OCI-LY7 (cell line): Measurements from ENCODE around the gene GORAB. TPM values are rescaled to one million over a fixed set of nuclear protein-coding genes. Genes with fewer than 3 reads are reported as not detected.

Source experiments
- BruUV-seq: library from RNA; stranded (reverse); fragments of 400-500 nt; replicated peaks from 2 replicates; lab custom pipeline; 2021; lab: Mats Ljungman, UMichigan
- CTCF ChIA-PET: fragments of 300-600 bp; sonication (Branson Sonifier 250); formaldehyde crosslinking; loops from one replicate; lab custom pipeline; 2022; ENCODE audit warnings: antibody characterized with exemption; ENCODE audit not compliant: unreplicated experiment; lab: Charles Lee
- POLR2A ChIA-PET: fragments of 300-600 bp; sonication (Branson Sonifier 250); formaldehyde crosslinking; loops from one replicate; lab custom pipeline; 2022; ENCODE audit warnings: antibody characterized with exemption; lab: Charles Lee
- DNase-seq: peaks from one replicate; pipeline ENCODE4 v3.0.0-alpha.2; 2015; ENCODE audit warnings: low spot score
- H2AFZ ChIP-seq: fragments of 200-600 bp; sonication (generic), shearing (Covaris generic); 2 replicates; pipeline ENCODE4 v1.6.1; 2014; ENCODE audit warnings: mild to moderate bottlenecking, antibody characterized with exemption, low read length, moderate library complexity
- H3K27ac ChIP-seq: fragments of 200-600 bp; sonication (generic); 2 replicates; pipeline ENCODE4 v1.5.1; 2014; ENCODE audit warnings: mixed run types, low read depth, mild to moderate bottlenecking, moderate library complexity, low read length, inconsistent platforms; ENCODE audit not compliant: poor library complexity, severe bottlenecking
- H3K36me3 ChIP-seq: fragments of 200-600 bp; sonication (generic); 2 replicates; pipeline ENCODE4 v1.6.1; 2014; ENCODE audit warnings: mild to moderate bottlenecking, antibody characterized with exemption, low read length, moderate library complexity, mixed read lengths; ENCODE audit not compliant: insufficient read depth
- H3K4me1 ChIP-seq: fragments of 200-600 bp; sonication (generic); 2 replicates; pipeline ENCODE4 v1.5.1; 2014; ENCODE audit warnings: mild to moderate bottlenecking, low read length; ENCODE audit not compliant: insufficient read depth, poor library complexity, severe bottlenecking
- H3K4me2 ChIP-seq: fragments of 200-600 bp; sonication (generic); 2 replicates; pipeline ENCODE4 v1.6.1; 2014; ENCODE audit warnings: mild to moderate bottlenecking, low read length
- H3K4me3 ChIP-seq: fragments of 200-600 bp; sonication (generic); 2 replicates; pipeline ENCODE4 v1.5.1; 2014; ENCODE audit warnings: mild to moderate bottlenecking, low read depth, low read length; ENCODE audit not compliant: poor library complexity, severe bottlenecking
- H3K79me2 ChIP-seq: fragments of 200-600 bp; sonication (generic); 2 replicates; pipeline ENCODE4 v1.6.1; 2016; ENCODE audit warnings: low read depth, mild to moderate bottlenecking, low read length, moderate library complexity, mixed read lengths; ENCODE audit not compliant: insufficient read depth
- H3K9me2 ChIP-seq: fragments of 200-600 bp; sonication (generic); 2 replicates; pipeline ENCODE4 v1.6.1; 2016; ENCODE audit warnings: mild to moderate bottlenecking, low read length, mixed read lengths; ENCODE audit not compliant: insufficient read depth
- H3K9me3 ChIP-seq: fragments of 200-600 bp; sonication (generic); 2 replicates; pipeline ENCODE4 v1.6.1; 2014; ENCODE audit warnings: mild to moderate bottlenecking, mixed run types, low read length, mixed read lengths
- H4K20me1 ChIP-seq: fragments of 200-600 bp; sonication (generic); 2 replicates; pipeline ENCODE4 v1.6.1; 2014; ENCODE audit warnings: mild to moderate bottlenecking, antibody characterized with exemption, low read length, moderate library complexity, mixed read lengths; ENCODE audit not compliant: insufficient read depth
- CTCF ChIP-seq: fragments of 200-600 bp; sonication (generic); conservative IDR thresholded peaks from 2 replicates; pipeline ENCODE4 v1.5.1; 2014; ENCODE audit warnings: mild to moderate bottlenecking, antibody characterized with exemption, low read length, moderate library complexity, mixed read lengths
- EZH2phosphoT487 ChIP-seq: fragments of 200-600 bp; sonication (generic); IDR thresholded peaks from 2 replicates; pipeline ENCODE4 v1.6.1; 2018; ENCODE audit warnings: low read depth, borderline replicate concordance, mild to moderate bottlenecking, mixed run types, antibody characterized with exemption, low read length, moderate library complexity, mixed read lengths
- intact Hi-C: fragments of 100-400 bp; cut with micrococcal nuclease; formaldehyde crosslinking; loops from one replicate; pipeline ENCODE4 v1.10.0; 2022; ENCODE audit not compliant: unreplicated experiment
- total RNA-seq, 2 experiments: library from RNA; depleted of rRNA in 1 of 2; stranded (reverse); fragments of >200 nt in 1 of 2; shearing (Covaris generic) in 1 of 2; gene quantifications; 2 replicates each; pipeline ENCODE4 v1.2.3, GENCODE V29; 2014 to 2022

Gene GORAB
- total RNA-seq, 2 experiments from 2014 or later: 11.5 to 15.0 TPM

- H3K27ac ChIP-seq: no peak overlapping the region
- H3K79me2 ChIP-seq: no peaks in the 10 kb centered on the region
- no peaks in the 10 kb centered on the region for H3K9me2 ChIP-seq
- no peak overlapping the region for H2AFZ ChIP-seq
- no peaks in the 10 kb centered on the region for H4K20me1 ChIP-seq
- TF ChIP-seq EZH2phosphoT487: no peak
- no peak overlapping the region for H3K4me2 ChIP-seq
- H3K9me3 ChIP-seq: no peaks in the 10 kb centered on the region
- no peaks in the 10 kb centered on the region for H3K4me1 ChIP-seq
- H3K36me3 ChIP-seq: no peaks in the 10 kb centered on the region
- no peak overlapping the region for H3K4me3 ChIP-seq
- BruUV-seq: no TSS peak
- ChIA-PET CTCF (no interaction called here), POLR2A (interaction anchor here (0.6 kb wide), 2 partner anchors 8 to 78 kb away, joined by 3 to 4 read pairs; no protein-coding TSS in a partner anchor)
- no peak for DNase-seq
- intact Hi-C loops: no loop called here
Measured at GRCh38 chr1:170593173-170594011, 61.4 kb downstream of the GORAB start.

GRCh38 chr1:170594066-170594626, 62.2 kb downstream of the GORAB start:
- H3K9me3 ChIP-seq: no peaks in the 10 kb centered on the region
- CTCF ChIA-PET: interaction anchor here (0.6 kb wide), 1 partner anchor 93 kb away, joined by 6 read pairs; no protein-coding TSS in a partner anchor
- BruUV-seq: no TSS peak
- POLR2A ChIA-PET: interaction anchor here (0.6 kb wide), 1 partner anchor 9 kb away, joined by 4 read pairs; no protein-coding TSS in a partner anchor
- intact Hi-C loops: no loop called here
- no peak overlapping the region for H2AFZ ChIP-seq
- no peaks in the 10 kb centered on the region for H3K9me2 ChIP-seq
- H3K4me2 ChIP-seq: no peak overlapping the region
- no peak overlapping the region for H3K27ac ChIP-seq
- H4K20me1 ChIP-seq: no peaks in the 10 kb centered on the region
- no peaks in the 10 kb centered on the region for H3K4me1 ChIP-seq
- DNase-seq: no peak
- H3K4me3 ChIP-seq: no peak overlapping the region
- H3K79me2 ChIP-seq: no peaks in the 10 kb centered on the region
- no peaks in the 10 kb centered on the region for H3K36me3 ChIP-seq
- TF ChIP-seq EZH2phosphoT487: no peak
- TF ChIP-seq CTCF: no peak

GRCh38 chr1:170596701-170597100, 64.7 kb downstream of the GORAB start:
- TF ChIP-seq EZH2phosphoT487 (no peak), CTCF (no peak)
- Histone ChIP-seq H3K27ac (no peak overlapping the region), H3K4me1 (no peaks in the 10 kb centered on the region), H3K79me2 (no peaks in the 10 kb centered on the region), H3K36me3 (no peaks in the 10 kb centered on the region), H3K9me2 (no peaks in the 10 kb centered on the region), H3K4me2 (no peak overlapping the region), H4K20me1 (no peaks in the 10 kb centered on the region), H2AFZ (no peak overlapping the region), H3K4me3 (no peak overlapping the region), H3K9me3 (no peaks in the 10 kb centered on the region)
- ChIA-PET POLR2A (interaction anchor here (0.6 kb wide), 2 partner anchors 46 to 1162 kb away, joined by 4 to 5 read pairs; no protein-coding TSS in a partner anchor), CTCF (no interaction called here)
- no TSS peak for BruUV-seq
- intact Hi-C loops: no loop called here
- DNase-seq: no peak
